ENCODE measurements around the gene FOXN3. TPM values are rescaled to one million over a fixed set of nuclear protein-coding genes. Genes with fewer than 3 reads are reported as not detected.

Gene FOXN3
- total and polyA plus RNA-seq, 8 donors: 8.8 to 58.0 (median 31.7) TPM

DNA sequence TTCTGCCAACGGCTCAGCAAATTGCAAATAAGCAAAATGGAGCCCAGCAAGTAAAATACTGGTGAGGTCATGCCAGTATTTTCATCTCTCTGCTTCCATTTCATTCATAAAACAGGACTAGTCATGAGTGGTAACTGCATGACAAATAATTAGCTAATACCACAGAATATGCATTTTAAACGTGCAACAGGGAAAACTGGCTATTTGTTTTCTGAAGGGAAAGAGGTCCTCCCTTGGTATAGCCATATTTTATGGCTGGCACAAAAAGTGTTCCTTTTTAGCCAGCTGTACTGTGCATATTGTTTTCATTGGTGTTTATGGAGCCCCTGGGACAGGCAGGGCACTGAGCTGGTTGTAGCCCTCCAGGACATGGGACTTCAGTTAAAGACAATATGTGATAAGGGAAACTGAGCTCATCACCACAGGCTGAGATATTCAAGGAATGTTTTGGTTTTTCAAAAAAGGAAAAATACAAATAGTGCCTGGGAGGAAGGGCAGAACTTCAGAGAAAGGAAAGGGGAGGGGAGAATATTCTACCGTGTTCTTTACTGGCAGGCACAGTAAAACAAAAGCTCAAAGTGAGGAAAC lies 26.1 kb upstream of the FOXN3 start:
- FAIRE-seq (no peak), DNase-seq (no peak), ATAC-seq (no peak)
- Histone ChIP-seq H3K4me3 (no peak overlapping the region), H3K4me1 (no peaks in the 10 kb centered on the region), H3K36me3 (no peaks in the 10 kb centered on the region), H3K9me3 (no peaks in the 10 kb centered on the region), H3K27me3 (no peaks in the 10 kb centered on the region), H3K27ac (no peak overlapping the region)
- 63 to 71% methylated on average over 3 of the region's 3 CpGs for WGBS, 2 donors
- intact Hi-C loops (cut with DNase I): no loop called here
- TF ChIP-seq, protein P1, sequence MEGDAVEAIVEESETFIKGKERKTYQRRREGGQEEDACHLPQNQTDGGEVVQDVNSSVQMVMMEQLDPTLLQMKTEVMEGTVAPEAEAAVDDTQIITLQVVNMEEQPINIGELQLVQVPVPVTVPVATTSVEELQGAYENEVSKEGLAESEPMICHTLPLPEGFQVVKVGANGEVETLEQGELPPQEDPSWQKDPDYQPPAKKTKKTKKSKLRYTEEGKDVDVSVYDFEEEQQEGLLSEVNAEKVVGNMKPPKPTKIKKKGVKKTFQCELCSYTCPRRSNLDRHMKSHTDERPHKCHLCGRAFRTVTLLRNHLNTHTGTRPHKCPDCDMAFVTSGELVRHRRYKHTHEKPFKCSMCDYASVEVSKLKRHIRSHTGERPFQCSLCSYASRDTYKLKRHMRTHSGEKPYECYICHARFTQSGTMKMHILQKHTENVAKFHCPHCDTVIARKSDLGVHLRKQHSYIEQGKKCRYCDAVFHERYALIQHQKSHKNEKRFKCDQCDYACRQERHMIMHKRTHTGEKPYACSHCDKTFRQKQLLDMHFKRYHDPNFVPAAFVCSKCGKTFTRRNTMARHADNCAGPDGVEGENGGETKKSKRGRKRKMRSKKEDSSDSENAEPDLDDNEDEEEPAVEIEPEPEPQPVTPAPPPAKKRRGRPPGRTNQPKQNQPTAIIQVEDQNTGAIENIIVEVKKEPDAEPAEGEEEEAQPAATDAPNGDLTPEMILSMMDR (IDR thresholded peaks at IDR 0.05): no peak

DNA sequence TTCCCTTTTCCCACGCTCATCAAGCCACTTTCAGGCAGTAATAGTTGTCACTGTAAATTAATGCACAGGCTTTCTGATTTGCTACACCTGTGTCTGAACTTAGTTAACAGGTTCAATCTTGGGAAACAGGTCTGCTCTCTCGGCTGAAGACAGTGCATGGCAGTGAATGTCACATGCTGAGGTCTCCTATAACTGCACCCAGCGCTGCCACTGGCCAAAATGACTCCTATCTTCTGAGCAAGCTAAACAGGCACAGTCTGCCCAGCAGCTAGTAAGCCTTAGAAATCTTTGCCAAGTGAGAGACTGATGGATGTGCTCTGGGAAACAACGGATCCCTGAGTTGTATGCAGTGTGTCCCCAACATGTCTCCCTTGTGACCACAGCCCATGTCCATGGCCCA lies 25.2 kb upstream of the FOXN3 start:
- Histone ChIP-seq H3K9me3 (no peaks in the 10 kb centered on the region), H3K27ac (no peak overlapping the region), H3K36me3 (no peaks in the 10 kb centered on the region), H3K4me3 (no peak overlapping the region), H3K27me3 (no peaks in the 10 kb centered on the region), H3K4me1 (no peaks in the 10 kb centered on the region)
- intact Hi-C loops (cut with DNase I): no loop called here
- TF ChIP-seq, protein P1 (IDR thresholded peaks at IDR 0.05): no peak
- DNase-seq: peak in 1 of 6 donors; percentile 17
- no peak for FAIRE-seq
- no peak for ATAC-seq
- WGBS, 2 donors: 94 to 100% methylated on average over 4 of the region's 4 CpGs

DNA sequence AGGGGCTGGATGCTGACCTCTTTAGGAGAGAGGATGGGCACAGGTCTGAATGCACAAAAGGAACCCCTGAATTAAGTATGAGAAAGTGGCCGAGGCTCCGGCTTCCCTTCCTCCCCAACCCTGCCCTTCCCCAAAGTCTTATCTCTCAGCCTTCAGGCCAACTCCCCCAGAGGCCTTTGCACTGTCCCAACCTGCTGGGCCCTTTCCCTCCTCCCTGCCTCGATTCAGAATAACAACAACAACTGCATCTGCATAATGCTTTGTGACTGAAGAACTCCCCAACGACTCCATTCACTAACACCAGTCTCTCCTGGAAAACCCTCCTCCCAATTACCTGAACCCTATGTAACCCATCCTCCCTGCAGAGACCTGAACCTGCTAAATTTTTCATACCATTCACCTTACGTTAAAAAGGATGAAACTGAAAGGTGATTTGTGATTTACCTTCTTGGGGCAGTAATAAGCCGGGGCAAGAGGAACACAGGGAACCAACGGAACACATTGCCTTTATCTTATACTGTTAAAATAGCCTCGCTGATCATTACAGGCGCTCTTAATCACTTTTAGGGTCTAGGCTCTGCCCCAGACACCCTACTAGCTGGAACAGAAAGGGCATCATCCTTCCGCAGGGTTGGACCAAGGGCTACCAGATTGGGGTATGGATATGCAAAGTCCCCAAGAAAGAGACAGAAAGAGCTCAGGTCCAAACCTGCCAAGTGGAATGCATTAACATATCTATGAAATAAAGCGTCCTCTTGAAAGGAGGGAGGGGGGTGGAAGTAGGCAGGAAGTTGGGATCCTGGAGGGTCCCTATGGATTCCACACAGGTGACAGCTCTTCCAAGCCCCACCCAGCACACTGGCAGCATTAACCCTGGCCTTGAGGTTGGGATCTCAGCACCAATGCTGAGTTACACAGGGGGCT lies 24.2 kb upstream of the FOXN3 start:
- no peaks in the 10 kb centered on the region for H3K9me3 ChIP-seq
- intact Hi-C loops (cut with DNase I): no loop called here
- ATAC-seq (no peak), DNase-seq (peak in 1 of 6 donors; percentile 17), FAIRE-seq (no peak)
- H3K27ac ChIP-seq: no peak overlapping the region
- no peaks in the 10 kb centered on the region for H3K4me1 ChIP-seq
- WGBS, 2 donors: 85 to 91% methylated on average over 11 of the region's 11 CpGs
- TF ChIP-seq, protein P1 (IDR thresholded peaks at IDR 0.05): no peak
- H3K27me3 ChIP-seq: no peaks in the 10 kb centered on the region
- no peak overlapping the region for H3K4me3 ChIP-seq
- H3K36me3 ChIP-seq: no peaks in the 10 kb centered on the region

DNA sequence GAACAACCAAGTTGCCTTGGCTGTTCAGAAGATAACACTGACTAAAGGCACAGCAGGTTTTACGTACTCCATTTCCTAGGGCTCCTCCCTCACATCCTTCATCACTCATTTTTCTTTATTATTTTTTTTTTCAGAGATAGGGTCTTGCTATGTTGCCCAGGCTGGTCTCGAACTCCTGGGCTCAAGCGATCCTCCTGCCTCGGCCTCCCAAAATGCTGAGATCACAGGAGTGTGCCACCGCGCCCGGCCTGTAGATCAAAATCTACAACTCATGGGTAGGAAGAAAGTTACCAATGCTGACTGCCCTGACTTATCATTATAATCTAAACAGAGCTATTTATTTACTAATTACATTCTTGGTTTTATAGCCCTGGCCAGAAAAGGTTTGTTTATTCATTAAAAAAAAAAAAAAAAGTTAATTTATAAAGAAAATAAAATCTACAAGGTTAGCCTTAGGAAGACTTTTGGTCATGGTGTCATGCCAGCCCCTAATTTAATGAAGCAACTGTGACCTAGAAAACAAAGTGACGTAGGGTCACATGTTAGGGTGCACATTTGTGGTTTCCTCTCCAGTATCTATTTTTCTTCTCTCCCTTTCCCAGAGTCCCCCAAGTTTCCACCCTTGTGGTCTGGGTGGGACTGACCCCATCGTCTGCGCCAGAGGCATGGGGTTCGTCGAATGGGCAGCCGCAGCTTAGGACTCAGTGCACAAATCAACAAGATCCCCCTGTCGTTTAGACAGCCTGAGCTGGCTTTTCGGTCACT lies 19.0 kb upstream of the FOXN3 start:
- Histone ChIP-seq H3K9me3 (no peaks in the 10 kb centered on the region), H3K27ac (no peak overlapping the region), H3K36me3 (no peaks in the 10 kb centered on the region), H3K27me3 (no peaks in the 10 kb centered on the region), H3K4me3 (no peak overlapping the region), H3K4me1 (peaks cover 0 to 1% (median 0%) of the 10 kb centered on the region in 3 donors)
- intact Hi-C loops (cut with DNase I): no loop called here
- ATAC-seq (no peak), DNase-seq (peak in 1 of 6 donors; percentile 21), FAIRE-seq (no peak)
- 84 to 87% methylated on average over 15 of the region's 15 CpGs for WGBS, 2 donors
- TF ChIP-seq, protein P1 (IDR thresholded peaks at IDR 0.05): no peak

Measured in pancreas (tissue), 10 donors.